ENCODE measurements around the gene EFCAB11.
A peak's percentile ranks its signal among the peaks of the same experiment; 100 is the strongest.

EFCAB11 gene

DNA sequence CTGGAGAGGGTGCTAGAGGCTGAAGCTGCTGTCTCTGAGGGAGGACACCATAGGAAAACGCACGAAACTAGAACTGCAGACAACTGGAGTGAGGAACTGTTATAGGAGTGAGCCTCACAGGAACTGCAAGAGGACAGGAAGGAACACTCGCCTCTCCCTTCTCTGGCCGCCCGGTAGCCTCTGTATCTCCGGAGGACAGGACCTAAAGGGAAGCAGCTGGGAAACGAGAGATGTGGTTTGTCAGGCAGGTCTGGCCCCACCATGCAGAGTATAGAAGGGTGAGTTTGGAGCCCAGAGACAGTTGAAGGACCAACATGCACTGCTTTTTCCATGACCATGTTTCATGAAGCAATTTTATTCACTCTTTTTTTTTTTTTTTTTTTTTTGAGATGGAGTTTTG, 127.3 kb downstream of the EFCAB11 start:
- TF ChIP-seq, protein P1, sequence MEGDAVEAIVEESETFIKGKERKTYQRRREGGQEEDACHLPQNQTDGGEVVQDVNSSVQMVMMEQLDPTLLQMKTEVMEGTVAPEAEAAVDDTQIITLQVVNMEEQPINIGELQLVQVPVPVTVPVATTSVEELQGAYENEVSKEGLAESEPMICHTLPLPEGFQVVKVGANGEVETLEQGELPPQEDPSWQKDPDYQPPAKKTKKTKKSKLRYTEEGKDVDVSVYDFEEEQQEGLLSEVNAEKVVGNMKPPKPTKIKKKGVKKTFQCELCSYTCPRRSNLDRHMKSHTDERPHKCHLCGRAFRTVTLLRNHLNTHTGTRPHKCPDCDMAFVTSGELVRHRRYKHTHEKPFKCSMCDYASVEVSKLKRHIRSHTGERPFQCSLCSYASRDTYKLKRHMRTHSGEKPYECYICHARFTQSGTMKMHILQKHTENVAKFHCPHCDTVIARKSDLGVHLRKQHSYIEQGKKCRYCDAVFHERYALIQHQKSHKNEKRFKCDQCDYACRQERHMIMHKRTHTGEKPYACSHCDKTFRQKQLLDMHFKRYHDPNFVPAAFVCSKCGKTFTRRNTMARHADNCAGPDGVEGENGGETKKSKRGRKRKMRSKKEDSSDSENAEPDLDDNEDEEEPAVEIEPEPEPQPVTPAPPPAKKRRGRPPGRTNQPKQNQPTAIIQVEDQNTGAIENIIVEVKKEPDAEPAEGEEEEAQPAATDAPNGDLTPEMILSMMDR (IDR thresholded peaks at IDR 0.05; ENCODE audit: control insufficient read depth, insufficient read depth, low read depth, low read length, missing control alignments), result no peak
- no peak overlapping the region for H3K4me3 ChIP-seq (ENCODE audit: control insufficient read depth, low read depth, low read length)
- no peak for DNase-seq (ENCODE audit: low read depth)

DNA sequence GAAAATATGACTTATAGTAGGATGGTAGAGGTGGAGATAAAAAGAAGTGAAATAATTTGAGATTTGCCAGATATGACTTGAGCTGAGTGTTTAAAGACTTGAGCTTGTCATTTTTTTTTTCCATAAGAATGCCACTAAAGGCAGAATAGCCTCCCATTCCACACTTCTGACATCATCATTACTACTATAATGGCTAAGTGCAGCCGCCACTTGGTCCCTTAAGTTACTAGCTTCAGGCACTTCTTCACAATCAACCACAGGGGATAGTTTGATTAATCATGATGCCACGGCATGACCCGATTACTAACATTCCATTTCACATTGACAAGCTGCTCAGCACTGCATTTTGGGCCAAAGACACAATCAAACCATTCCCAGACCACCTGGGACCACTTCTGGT, 127.9 kb downstream of the EFCAB11 start:
- TF ChIP-seq, protein P1 (IDR thresholded peaks at IDR 0.05; ENCODE audit: control insufficient read depth, insufficient read depth, low read depth, low read length, missing control alignments), result no peak
- no peak for DNase-seq (ENCODE audit: low read depth)
- no peak overlapping the region for H3K4me3 ChIP-seq (ENCODE audit: control insufficient read depth, low read depth, low read length)

DNA sequence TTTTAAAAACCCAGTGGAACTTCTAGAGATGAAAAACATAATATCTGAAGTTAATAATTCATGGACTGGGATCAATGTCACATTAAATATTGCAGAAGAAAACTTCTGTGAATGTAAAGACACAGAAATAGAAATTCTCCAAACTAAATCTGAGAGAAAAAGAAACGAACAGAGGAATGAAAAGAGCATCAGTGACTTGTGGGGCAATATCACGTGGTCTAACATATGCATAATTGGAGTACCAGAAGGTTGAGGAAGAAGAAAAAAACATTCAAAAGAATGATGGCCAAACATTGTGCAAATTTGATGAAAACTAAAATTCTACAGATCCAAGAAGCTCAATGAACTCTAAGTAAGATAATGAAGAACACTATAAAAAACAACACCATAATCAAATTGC, 130.8 kb downstream of the EFCAB11 start:
- no peak overlapping the region for H3K4me3 ChIP-seq (ENCODE audit: control insufficient read depth, low read depth, low read length)
- no peak for DNase-seq (ENCODE audit: low read depth)
- TF ChIP-seq, protein P1 (IDR thresholded peaks at IDR 0.05; ENCODE audit: control insufficient read depth, insufficient read depth, low read depth, low read length, missing control alignments), result no peak

- TF ChIP-seq, protein P1 (IDR thresholded peaks at IDR 0.05; ENCODE audit: control insufficient read depth, insufficient read depth, low read depth, low read length, missing control alignments), result no peak
- no peak overlapping the region for H3K4me3 ChIP-seq (ENCODE audit: control insufficient read depth, low read depth, low read length)
Observed at GRCh38 chr14:89814126-89814525, 140.4 kb downstream of the EFCAB11 start.

GRCh38 chr14:89813617-89814031, 140.9 kb downstream of the EFCAB11 start:
- DNase-seq (ENCODE audit: low read depth), result peak; percentile 83

More at GRCh38 chr14:89814126-89814525, 140.4 kb downstream of the EFCAB11 start:
- no peak for DNase-seq (ENCODE audit: low read depth)

GRCh38 chr14:89811954-89812575, 142.5 kb downstream of the EFCAB11 start:
- no peak for DNase-seq (ENCODE audit: low read depth)
- TF ChIP-seq, protein P1 (IDR thresholded peaks at IDR 0.05; ENCODE audit: control insufficient read depth, insufficient read depth, low read depth, low read length, missing control alignments), result no peak

More at GRCh38 chr14:89813617-89814031, 140.9 kb downstream of the EFCAB11 start:
- TF ChIP-seq, protein P1 (IDR thresholded peaks at IDR 0.05; ENCODE audit: control insufficient read depth, insufficient read depth, low read depth, low read length, missing control alignments), result no peak
- no peak overlapping the region for H3K4me3 ChIP-seq (ENCODE audit: control insufficient read depth, low read depth, low read length)

More at GRCh38 chr14:89811954-89812575, 142.5 kb downstream of the EFCAB11 start:
- no peak overlapping the region for H3K4me3 ChIP-seq (ENCODE audit: control insufficient read depth, low read depth, low read length)
